Inflammatory macrophage treated with lipopolysaccharide for 4 hours (primary cell): ENCODE measurements around the gene PPP1R12B.
"Not testable (repeated sequence)": the region's sequence is repeated elsewhere in the genome, so short reads cannot be mapped to it uniquely, and the experiment has no call there.

ENCODE experiments used
- DNase-seq: peaks from one replicate; pipeline ENCODE4 v3.0.0-alpha.2; 2020

PPP1R12B gene

DNA sequence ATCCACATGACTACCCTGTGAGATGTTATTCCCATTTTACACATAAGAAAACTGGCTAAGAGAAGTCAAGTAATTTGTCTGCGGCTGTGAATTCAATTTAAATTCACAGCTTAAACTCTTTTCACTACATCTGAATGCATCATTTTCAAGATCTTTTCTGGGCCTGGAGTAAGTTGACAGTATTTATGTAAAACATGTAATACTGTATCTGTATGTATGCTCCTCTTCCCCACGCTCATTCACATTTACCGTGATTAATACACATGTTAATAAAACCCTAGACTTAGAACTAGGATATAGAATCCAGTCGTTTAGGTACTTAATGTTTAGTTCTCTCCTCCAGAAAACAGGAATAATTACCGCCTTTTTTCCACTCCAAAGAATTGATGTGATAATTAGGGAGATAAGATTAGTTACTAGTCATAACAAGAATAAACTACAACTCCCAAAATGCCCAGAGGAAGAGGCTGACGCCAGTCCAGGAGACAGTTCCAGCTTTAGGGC lies 442 bp upstream of the PPP1R12B start:
- no peak for DNase-seq

DNA sequence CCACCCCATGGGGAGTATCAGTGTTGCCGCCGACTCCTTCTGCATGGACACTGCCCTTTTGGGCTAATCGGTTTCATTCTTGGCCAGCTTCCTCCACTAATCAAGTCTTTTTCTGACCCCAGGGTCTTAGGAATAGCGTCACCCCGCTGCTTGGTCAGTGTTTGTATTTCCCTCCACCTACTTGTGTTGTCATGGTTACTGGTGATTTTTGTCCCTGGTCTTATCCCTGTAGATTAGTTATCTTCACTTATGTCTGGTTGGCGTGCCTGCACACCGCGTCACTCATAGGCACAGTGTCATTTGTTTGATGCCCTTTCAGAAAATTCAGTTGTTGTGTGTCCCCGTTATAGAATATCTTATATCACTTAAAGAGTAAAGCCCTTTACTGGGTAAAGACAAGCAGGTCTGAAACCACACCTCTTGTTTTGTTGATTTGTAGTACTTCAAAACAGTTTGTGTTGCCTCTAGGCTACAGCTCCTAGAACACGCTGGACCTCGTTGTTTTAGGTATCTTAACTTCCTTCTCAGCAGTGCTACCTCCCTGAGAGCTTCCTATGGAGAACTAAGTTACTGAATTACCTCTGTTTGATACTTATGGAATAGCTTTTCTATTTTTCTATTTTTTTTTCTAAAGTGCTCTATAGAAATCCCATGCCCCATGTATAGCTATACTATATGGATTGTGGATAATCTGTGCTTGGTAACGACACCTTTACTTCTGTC lies 868 bp downstream of the PPP1R12B start:
- peak; percentile 66 for DNase-seq

DNA sequence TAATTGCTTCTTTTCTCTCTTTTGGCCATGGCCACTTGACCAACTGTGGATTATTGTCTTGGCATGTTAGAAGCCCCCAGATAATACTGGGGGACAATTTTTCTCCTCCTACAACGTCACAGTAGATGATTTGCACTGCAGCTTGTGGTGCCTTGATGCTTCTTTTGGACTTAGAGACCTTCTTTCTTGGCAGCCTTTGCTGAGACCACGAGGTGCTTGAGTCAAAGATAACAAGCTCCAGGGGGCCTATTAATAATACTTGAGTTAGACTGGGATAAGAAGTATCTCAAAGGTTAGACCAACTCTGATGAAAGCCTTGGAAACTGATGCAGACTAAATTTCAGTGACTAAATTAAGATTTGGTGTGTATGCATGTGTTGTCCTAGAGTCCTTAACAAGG lies 3.2 kb downstream of the PPP1R12B start:
- DNase-seq: no peak

DNA sequence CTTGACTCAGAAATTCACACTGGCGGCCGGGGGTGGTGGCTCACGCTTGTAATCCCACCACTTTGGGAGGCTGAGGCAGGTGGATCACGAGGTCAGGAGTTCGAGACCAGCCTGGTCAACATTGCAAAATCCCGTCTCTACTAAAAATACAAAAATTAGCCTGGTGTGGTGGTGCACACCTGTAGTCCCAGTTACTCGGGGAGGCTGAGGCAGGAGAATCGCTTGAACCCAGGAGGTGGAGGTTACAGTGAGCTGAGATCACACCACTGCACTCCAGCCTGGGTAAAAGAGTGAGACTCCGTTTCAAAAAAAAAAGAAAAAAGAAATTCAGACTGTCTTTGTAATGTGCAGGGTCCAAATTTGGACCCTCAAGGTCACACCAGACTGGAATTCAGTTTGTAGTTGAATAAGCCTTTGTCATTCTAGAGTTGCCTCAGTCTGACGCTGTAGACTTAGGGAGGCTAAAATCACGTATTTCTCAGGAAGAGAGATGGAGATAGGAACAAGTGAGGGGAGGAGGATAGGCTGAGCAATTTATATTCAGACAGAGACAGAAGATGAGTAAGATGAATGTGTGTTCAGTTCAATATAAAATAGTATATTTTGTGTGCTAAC lies 4.2 kb downstream of the PPP1R12B start:
- DNase-seq: not testable (repeated sequence)

DNA sequence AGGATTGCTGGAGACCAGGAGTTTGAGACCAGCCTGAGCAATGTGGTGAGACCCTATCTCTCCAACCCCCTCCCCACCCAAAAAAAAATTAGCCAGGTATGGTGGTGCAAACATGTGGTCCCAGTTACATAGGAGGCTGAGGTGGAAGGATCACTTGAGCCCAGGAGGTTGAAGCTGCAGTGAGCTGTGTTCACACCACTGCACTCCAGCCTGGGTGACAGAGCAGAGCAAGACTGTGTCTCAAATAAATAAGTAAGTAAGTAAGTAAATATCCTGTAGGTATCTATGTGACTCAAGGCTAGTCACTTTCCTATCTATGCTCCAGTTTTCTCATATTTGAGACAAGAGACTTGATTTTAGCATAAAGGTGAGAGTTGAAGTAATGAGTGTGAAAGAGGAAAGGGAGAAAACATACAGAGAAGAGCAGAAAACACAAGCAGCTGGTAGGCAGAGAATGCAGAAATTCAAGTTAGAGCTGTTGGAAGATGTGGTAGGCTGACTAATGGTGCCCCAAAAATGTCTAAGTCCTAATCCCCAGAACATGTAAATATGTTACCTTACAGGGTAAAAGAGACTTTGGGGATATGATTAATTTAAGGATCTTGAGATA lies 7.5 kb downstream of the PPP1R12B start:
- no peak for DNase-seq

DNA sequence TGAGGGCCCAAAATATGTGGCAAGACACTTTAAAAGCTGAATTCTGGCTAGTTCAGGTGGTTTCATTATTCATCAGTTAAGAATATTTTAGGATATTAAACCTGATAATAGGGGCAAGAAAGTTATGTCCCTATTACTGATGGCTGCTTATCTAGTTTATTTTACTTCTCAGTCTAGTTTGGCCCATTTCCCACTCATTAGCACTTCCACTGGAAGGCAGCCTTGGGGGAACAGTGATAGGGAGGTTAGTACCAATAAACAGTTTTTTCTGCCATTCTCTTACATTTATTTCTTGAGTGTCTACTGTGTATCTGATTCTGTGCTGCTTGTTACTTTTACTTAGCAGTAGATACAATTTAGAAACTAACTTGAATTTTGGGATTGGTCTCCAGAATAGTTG lies 9.0 kb downstream of the PPP1R12B start:
- no peak for DNase-seq

DNA sequence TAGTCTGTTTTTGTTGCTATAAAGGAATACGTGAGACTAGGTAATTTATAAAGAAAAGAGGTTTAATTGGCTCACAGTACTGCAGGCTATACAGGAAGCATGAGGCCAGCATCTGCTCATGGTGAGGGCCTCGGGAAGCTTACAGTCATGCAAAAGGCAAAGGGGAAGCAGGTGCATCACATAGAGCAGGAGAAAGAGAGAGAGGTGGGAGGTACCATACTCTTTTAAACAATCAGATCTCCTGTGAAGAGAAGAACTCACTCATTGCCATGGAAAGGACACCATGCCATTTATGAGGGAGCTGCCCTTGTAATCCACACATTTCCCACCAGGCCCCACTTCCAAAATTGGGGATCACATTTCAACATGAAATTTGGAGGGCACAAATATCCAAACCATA lies 12.7 kb downstream of the PPP1R12B start:
- no peak for DNase-seq

DNA sequence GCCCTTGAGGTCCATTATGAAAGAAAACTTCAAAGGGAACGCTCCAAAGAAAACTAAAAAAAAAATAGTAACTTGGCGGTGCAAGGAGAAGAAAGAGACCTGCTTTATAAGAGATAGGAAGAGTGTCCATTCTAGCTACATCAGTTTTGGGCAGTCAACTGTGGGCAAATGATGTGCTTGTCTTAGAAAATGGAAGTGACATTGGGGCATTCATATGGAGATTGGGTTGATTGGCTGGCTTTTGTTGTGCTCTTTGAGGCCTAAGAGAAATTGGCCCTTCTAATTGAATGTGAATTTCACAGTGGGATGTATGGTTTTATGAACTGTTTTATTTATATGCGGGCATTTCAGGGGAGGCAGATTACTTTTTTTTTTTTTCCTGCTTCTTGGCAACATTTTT lies 13.2 kb downstream of the PPP1R12B start:
- no peak for DNase-seq

DNA sequence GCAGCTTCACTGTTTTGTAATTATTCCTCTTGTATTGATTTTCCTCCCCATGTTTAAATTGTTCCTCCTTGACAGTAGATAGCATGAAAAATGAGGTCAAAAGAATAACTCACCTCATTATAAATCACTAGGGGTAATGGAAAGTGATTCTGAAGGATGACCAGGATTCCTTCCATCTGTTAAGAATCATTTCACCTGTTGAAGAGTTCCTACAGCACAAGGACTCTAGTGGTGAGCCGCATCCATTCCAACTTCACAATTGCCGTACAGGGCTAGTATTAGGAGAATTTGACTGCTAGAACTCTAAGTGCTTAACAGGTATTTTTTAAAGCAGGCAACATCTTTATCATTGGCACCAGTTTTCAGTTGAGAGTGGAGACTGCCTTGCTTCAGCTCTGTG lies 13.7 kb downstream of the PPP1R12B start:
- no peak for DNase-seq

DNA sequence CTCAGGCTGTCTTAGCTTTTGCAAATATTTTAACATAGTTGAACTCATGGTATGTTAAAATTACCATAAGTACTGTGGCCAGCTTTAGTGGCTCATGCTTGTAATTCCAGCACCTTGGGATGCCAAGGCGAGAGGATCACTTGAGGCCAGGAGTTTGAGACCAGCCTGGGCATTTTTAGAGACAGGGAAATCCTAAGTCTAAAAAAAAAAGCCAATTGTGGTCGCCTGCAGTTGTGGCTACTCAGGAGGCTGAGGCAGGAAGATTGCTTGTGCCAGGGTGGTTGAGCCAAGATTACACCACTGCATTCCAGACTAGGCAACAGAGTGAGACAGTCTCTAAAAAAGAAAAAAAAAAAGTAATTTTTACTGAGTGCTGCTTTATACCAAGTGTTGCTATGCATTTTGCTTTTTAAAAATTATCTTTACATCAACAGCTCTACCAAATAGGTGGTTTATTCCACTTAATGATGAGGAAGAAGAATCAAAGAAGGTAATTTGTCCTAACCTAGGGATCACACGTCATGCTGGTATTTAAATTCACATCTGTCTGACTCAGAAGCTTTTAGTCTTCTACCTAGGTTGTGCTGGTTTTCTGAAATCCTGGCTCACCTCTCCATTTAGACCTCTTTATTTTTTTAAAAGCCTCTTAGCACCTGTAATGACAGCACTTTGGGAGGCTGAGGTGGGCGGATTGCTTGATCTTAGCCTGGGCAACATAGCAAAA lies 16.8 kb downstream of the PPP1R12B start:
- no peak for DNase-seq

DNA sequence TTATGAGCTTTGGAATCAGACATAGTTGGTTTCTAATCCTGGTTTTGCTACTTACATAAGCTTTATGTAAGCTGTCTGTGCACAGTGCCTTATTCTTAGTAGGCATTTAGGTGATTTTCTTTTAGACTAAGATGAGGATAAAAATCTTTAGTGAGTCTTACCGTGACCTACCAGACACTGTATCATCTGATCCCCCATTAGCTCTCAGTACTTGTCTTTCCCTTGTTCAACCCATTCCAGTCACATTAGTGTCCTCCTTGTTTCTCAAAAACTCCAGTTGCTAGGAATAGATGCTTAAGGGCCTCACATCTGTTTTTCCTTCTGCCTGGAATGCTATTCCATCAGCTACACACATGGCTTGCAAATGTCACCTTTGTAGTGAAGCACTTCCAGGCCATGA lies 18.8 kb downstream of the PPP1R12B start:
- DNase-seq: no peak

DNA sequence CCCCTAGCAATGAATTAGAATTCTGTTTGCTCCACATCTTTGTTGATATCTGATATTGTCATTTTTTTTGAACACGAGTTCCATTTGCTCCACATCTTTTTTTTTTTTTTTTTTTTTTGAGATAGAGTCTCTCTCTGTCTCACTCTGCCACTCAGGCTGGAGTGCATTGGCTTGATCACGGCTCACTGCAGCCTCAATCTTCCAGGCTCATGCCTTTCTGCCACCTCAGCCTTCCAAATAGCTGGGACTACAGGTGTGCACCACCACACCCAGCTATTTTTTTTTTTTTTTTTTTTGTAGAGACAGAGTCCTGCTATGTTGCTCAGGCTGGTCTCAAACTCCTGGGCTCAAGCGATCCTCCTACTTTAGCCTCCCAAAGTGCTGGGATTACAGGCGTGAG lies 22.4 kb downstream of the PPP1R12B start:
- DNase-seq: not testable (repeated sequence)

DNA sequence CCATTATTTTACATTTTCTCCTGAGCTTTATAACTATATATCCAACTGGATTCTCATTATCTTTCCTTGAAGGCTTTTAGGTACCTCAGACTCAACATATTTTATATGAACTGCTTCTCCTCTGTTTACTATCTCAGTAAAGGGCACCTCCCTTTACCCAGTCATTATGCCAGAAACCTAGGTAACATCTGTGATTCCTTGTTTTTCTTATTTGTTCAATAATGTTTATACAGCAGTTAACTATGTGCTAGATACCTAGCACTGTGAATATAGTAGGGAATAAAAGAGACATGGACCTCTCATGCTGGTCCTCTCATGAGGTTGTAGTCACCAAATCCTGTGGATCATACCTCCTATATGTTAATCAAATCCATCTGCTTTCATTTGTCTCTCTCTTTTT lies 25.6 kb downstream of the PPP1R12B start:
- no peak for DNase-seq

DNA sequence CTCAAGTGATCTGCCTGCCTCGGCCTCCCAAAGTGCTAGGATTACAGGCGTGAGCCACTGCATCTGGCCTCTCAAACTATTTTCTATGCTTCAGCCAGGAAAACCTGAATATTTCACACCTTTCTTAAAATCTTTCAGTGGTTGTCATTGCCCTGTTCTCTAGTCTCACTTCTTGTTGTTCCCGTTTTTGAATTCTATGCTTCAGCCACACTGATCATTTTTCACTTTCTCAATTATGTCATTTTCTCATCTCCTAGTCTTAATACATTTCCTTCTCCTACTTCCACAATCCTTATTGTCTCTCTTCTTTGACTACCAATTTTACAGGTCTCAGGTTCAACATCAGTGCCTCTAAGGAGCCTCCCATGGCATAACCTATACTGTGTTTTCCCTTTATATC lies 26.7 kb downstream of the PPP1R12B start:
- peak; percentile 25 for DNase-seq

DNA sequence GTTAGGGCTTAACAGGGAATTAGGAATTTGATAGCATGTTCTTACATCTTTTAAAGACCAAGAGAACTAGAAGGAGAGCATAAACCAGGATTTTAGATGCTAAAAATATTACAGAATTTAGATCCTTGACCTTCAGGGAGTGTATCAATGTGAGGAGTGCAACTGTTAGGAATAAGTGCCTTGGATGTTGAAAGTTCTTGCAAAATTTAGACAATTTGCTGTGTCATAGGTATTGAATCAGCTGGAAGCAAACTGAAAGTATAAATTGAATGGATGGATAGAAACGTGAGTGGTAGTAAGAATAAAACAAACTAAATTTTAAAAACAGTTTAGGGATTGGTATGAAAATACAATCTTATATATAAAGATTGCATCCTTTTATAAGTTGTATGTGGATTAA lies 27.7 kb downstream of the PPP1R12B start:
- DNase-seq: peak; percentile 62

DNA sequence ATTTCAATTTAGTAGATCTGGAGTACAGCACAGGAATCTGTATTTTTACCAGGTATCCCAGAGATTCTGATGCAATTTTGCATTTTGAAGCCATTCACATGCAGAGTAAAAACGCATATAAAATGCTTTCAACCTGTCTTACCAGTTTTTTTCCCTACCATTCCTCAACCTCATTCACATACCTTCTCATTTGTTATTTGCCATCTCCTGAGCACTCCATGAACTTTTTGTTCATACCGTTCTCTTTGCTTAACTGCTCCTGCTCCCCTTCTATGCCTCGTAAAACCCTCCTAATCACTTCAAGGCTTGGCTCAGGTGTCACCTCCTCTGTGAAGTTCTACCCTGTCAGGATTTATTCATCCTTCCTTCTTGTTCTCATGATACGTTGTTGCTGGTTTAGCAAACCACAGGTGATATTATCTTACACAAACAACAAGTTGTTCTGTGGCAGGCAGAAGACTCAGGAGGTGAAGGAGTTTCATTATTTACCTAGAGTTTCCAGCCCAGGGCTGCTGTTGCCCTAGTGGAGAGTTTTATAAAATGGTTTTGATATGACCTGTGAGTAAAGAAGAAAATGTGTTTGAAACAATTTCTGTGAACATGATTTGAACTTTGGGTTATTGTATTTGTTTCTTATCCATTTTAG lies 31.5 kb downstream of the PPP1R12B start:
- not testable (repeated sequence) for DNase-seq

DNA sequence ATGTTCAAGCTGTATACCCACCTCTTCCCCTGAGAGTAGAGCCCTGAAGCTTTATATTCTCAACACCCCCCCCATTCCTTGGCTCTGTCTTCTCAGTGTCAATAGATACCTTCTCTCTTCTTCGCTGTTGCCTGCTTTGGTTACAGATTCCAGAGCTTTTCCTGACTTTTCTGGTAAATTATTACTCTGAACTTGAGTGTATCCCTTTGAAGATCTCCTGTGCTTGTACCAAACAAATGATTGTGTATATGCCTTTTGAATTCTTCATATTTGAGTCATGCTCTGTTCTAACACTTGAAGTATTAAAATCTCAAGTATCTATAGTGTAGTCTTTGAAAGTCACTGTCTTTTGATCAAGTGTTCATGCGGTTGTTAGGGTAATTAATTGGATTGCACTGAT lies 32.0 kb downstream of the PPP1R12B start:
- not testable (repeated sequence) for DNase-seq

DNA sequence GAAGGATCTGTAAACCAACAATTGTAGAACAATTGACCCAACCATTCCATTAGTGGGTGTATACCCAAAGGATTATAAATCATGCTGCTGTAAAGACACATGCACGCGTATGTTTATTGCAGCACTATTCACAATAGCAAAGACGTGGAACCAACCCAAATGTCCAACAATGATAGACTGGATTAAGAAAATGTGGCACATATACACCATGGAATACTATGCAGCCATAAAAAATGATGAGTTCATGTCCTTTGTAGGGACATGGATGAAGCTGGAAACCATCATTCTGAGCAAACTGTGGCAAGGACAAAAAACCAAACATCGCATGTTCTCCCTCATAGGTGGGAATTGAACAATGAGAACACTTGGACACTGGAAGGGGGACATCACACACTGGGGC lies 33.4 kb downstream of the PPP1R12B start:
- not testable (repeated sequence) for DNase-seq

DNA sequence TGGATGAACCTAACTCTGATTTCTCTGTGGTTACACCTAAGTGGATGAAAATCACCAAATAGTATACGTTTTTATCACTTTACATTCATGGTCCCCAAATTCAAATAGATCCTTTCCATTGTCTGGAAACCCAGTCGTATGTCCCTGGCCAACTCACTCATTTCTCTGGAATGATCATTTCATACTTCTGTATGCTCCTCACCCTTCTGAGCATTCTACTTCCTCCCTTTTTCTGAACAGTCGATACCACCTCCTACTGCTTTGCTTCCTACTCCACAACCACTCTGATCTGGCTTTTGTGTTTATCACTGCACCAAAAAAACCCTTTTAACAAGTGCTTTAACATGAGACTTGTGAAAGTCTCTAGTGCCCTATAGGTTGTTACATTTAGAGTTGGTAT lies 47.3 kb downstream of the PPP1R12B start:
- peak; percentile 24 for DNase-seq

DNA sequence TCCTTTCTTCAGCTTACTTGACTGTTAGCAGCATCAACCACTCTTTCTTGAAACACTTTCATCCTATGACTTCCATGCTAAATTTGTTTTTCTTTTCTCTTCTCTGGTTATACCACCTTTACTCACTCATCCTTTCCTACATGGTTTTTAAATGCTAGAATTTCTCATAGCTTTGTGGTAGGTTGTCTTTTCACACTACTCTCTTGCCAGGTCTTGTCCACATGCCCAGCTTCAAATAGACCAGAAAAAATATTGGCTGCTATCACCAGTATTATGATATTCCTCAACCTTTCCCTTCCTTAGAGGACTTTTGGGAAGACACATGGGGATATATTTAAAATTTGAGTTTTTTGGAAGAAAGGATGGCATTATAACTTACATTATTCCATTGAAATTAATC lies 48.8 kb downstream of the PPP1R12B start:
- DNase-seq: no peak

DNA sequence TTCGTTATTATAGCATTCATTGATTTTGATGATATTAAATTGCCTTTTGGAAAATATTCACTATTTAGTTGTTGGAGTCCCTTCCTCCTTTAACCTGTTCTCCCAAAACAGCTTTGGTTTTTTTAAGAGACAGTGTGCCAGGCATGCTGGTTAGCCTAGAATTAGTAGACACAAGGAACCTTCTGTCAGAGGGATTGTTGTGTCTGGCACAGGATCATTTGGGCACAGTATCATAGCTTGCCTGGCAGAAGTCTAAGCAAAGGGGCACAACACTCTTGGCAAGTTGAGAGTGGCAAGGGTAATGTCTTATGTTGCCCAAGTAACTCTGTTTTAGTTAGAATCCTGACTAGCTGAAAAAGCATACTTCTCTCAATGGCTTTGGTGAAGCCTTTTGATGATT lies 49.9 kb downstream of the PPP1R12B start:
- not testable (repeated sequence) for DNase-seq

DNA sequence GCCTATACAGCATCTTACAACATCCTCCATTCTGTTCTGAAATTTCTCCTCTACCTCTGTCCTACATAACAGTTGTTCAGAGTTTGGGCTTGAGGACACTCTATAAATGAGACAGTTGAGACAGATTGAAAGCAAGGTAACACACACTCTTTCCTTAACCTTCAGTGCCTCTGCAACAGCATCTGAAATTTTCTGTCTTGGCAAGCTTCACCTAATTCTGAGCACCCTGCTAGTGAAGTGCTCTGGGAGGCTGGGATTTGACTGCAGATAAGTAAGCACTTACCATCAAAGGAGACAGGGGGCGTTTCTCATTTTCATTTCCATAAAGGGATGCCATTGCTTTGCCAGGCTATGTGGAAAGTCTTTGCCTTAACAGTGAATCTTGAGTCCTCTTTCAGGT lies 53.3 kb downstream of the PPP1R12B start:
- not testable (repeated sequence) for DNase-seq

DNA sequence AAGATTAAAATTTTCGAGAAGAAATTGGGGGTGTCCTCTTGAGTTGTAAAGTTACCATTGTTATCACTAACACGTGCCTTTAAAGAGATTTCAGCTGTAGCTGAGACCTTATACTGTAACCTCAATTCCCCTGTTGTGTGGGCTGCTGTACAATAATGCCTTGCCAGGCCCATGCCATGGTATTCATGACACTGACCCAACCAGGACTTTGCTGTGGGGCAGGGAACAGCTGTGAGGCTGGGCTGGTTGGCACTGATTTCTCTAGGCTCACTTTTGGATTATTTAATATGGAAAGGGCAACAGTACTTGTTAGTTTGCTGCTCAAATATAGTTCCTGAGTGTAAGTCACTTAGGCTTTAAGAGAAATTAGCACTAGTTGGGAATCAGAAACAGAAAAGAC lies 54.9 kb downstream of the PPP1R12B start:
- not testable (repeated sequence) for DNase-seq
